ENCODE results near the gene CPNE6. TPM values are rescaled to one million over a fixed set of nuclear protein-coding genes. Genes with fewer than 3 reads are reported as not detected.

CPNE6 gene
- total RNA-seq, 1 donor from 2014 or later: not detected

GRCh38 chr14:24071836-24072430, 571 bp downstream of the CPNE6 start:
- no peaks in the 10 kb centered on the region for H3K9me3 Mint-ChIP-seq
- no peak overlapping the region for H3K4me3 Mint-ChIP-seq
- H3K36me3 ChIP-seq: no peaks in the 10 kb centered on the region
- DNase-seq (ENCODE audit: low spot score): no peak
- peaks cover 4% of the 10 kb centered on the region for H3K27me3 Mint-ChIP-seq (ENCODE audit: insufficient read depth, low read depth)
- no peak overlapping the region for H3K27ac Mint-ChIP-seq
- H3K9me3 ChIP-seq (ENCODE audit: low read depth): no peaks in the 10 kb centered on the region
- no peak overlapping the region for H3K4me3 ChIP-seq
- H3K27me3 ChIP-seq: no peaks in the 10 kb centered on the region
- H3K27ac ChIP-seq: no peak overlapping the region
- H3F3A ChIP-seq (ENCODE audit: low read depth): no peaks in the 10 kb centered on the region
- no peaks in the 10 kb centered on the region for H3K79me2 ChIP-seq (ENCODE audit: low read depth)
- no peaks in the 10 kb centered on the region for H3K36me3 Mint-ChIP-seq
- H3K4me1 ChIP-seq: no peaks in the 10 kb centered on the region
- H3K4me1 Mint-ChIP-seq: peaks cover 5% of the 10 kb centered on the region
- H2AFZ ChIP-seq (replicated peaks): no peak overlapping the region
- no peaks in the 10 kb centered on the region for H4K20me1 ChIP-seq (ENCODE audit: low read depth)
- H3K4me2 ChIP-seq: no peak overlapping the region
- TF ChIP-seq EZH2phosphoT487 (IDR thresholded peaks at IDR 0.05) (no peak), CTCF (IDR thresholded peaks at IDR 0.05) (no peak), EZH2 (IDR thresholded peaks at IDR 0.05) (no peak)
- H3K9ac ChIP-seq: no peak overlapping the region

GRCh38 chr14:24072436-24072835, 1.1 kb downstream of the CPNE6 start:
- Histone ChIP-seq H3K4me1 (no peaks in the 10 kb centered on the region), H3K36me3 (no peaks in the 10 kb centered on the region), H3K27me3 (no peaks in the 10 kb centered on the region), H3K4me3 (no peak overlapping the region), H4K20me1 (ENCODE audit: low read depth) (no peaks in the 10 kb centered on the region), H3K79me2 (ENCODE audit: low read depth) (no peaks in the 10 kb centered on the region), H2AFZ (replicated peaks) (no peak overlapping the region), H3K9me3 (ENCODE audit: low read depth) (no peaks in the 10 kb centered on the region), H3K4me2 (no peak overlapping the region), H3K27ac (no peak overlapping the region), H3F3A (ENCODE audit: low read depth) (no peaks in the 10 kb centered on the region), H3K9ac (no peak overlapping the region)
- Mint-ChIP-seq H3K4me3 (no peak overlapping the region), H3K9me3 (no peaks in the 10 kb centered on the region), H3K27ac (no peak overlapping the region), H3K4me1 (peaks cover 4% of the 10 kb centered on the region), H3K36me3 (no peaks in the 10 kb centered on the region), H3K27me3 (ENCODE audit: insufficient read depth, low read depth) (peaks cover 4% of the 10 kb centered on the region)
- DNase-seq (ENCODE audit: low spot score): no peak
- no peak for TF ChIP-seq CTCF (IDR thresholded peaks at IDR 0.05)
- TF ChIP-seq EZH2 (IDR thresholded peaks at IDR 0.05): no peak
- TF ChIP-seq EZH2phosphoT487 (IDR thresholded peaks at IDR 0.05): no peak

- Histone ChIP-seq H3K4me3 (no peak overlapping the region), H3F3A (ENCODE audit: low read depth) (no peaks in the 10 kb centered on the region), H3K4me1 (peaks cover 4% of the 10 kb centered on the region), H3K36me3 (no peaks in the 10 kb centered on the region), H3K79me2 (ENCODE audit: low read depth) (no peaks in the 10 kb centered on the region), H3K9me3 (ENCODE audit: low read depth) (no peaks in the 10 kb centered on the region), H3K27ac (no peak overlapping the region), H4K20me1 (ENCODE audit: low read depth) (no peaks in the 10 kb centered on the region), H2AFZ (replicated peaks) (no peak overlapping the region), H3K27me3 (no peaks in the 10 kb centered on the region), H3K4me2 (no peak overlapping the region), H3K9ac (no peak overlapping the region)
- Mint-ChIP-seq H3K9me3 (no peaks in the 10 kb centered on the region), H3K4me3 (no peak overlapping the region), H3K27ac (no peak overlapping the region), H3K36me3 (no peaks in the 10 kb centered on the region), H3K4me1 (peaks cover 6% of the 10 kb centered on the region), H3K27me3 (ENCODE audit: insufficient read depth, low read depth) (peaks cover 6% of the 10 kb centered on the region)
- no peak for DNase-seq (ENCODE audit: low spot score)
- TF ChIP-seq EZH2 (IDR thresholded peaks at IDR 0.05) (no peak), CTCF (IDR thresholded peaks at IDR 0.05) (no peak), EZH2phosphoT487 (IDR thresholded peaks at IDR 0.05) (no peak)
These were observed 1.8 kb downstream of the CPNE6 start for GRCh38 chr14:24072881-24073877.
